ENCODE measurements around the gene XIRP1.

Gene XIRP1

DNA sequence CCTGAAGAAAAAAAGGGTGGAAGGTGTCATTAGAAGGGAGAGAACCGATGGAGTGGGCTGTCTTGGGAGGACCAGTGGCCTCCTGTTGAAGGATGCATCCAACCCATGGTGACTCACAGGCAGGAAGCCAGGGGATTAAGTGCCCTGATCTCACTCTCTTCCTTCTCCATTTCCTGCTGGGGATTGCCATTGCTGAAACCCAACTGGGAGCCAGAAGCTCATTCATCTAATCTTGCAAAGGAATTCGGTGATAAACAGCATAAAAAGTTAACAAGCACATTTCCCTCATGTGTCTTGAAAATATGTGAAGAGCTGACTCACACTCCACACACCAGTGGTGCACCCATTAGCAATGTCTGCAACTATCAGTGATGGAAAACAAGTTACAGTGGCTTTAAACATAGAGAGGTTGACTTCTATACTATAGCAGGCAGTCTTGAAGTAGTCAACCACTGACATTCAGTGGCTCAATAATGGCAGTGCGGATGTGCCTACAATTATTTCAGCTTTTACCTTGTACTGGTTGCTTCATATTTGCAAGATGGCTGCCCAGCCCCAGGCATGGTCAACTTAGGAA, 26.2 kb downstream of the XIRP1 start:
- no peak for DNase-seq

DNA sequence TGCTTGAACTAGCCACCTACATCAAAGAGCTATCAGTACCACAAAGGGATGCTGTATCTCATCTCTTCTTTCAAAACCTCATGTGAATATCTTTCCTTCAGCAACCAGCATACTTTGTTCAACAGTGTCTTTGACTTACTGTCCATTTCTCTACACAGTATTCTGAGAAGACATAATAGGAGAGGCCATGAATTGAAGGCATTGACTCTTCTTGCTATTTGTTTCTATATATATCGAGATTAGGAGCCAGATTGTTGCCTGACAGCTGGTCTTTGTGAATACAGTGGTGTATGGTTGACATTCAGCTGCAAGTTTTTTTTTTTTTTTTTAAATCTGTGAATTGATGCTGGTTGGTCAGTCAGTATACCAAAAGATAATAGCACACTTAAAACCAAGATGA, 26.9 kb downstream of the XIRP1 start:
- no peak for DNase-seq

DNA sequence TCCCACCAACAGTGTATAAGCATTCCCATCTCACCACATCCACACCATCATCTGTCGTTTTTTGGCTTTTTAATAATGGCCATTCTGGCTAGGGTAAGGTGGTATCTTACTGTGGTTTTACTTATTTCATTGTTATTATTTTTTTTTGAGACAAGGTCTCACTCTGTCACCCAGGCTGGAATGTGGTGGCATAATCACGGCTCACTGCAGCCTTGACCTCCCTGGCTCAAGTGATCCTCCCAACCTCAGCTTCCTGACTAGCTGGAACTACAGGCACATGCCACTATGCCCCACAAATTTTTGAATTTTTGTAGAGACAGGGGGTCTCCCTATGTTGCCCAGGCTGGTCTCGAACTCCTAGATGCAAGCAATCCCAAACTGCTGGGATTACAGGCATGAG, 28.0 kb downstream of the XIRP1 start:
- DNase-seq: no peak

DNA sequence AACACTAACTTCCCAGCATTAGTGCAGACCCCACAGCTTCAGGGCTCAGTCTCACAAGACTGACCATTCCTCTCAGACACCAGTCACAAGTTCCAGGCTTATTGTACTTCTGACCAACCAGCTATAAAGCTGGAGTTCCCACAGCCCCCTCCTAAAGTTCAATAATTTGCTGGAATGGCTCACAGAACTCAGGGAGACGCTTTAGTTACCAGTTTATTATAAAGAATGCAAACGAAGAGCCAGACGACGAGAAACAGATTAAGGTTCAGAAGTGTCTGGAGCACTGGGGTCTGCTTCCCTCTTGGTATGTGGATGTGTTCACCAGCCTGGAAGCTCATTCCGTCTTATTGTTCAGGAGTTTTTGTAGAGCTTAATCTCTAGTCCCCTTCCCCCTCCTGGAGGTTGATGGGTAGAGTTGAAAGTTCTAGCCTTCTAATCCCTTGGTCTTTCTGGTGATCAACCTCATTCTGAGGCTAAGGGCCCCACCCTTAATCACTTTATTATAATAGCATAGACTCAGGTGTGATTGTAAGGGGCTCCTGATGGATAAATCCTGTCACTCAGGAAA, 34.2 kb downstream of the XIRP1 start:
- no peak for DNase-seq

DNA sequence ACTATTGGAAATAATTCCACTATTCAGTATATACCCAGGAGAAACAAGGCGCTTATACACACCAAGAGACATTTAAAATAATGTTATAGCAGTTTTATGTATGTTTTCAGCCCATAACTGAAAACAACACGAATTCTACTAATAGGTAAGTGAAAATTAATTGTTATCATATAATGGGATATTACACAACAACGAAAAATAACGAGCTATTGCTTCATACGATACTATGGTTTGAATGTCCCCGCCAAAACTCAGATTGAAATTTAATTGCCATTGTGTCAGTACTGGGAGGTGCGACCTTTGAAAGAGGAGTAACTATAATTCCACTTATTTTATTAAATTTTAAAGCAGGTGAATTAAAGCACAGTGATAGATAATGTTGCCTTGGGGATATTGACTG, 35.0 kb downstream of the XIRP1 start:
- DNase-seq: no peak

DNA sequence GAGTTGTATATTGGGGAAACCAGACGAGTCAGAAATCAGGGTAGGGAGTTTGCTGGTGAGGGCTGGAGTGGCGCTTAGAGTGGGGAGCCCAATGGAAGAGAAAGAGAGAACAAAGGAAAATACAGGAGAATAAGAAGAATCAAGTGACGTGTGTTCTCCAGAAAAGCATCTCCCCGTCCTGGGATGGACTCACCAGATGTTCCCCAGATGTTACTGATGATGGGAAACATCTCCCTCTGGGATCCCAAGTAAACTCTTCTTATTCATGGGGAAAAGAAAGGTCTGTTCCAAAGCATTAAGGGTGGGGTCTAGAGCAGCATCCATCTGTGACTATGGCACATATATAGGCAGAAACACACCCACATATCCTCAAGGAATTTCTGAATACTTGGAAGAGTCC, 36.0 kb downstream of the XIRP1 start:
- DNase-seq: peak; percentile 17

DNA sequence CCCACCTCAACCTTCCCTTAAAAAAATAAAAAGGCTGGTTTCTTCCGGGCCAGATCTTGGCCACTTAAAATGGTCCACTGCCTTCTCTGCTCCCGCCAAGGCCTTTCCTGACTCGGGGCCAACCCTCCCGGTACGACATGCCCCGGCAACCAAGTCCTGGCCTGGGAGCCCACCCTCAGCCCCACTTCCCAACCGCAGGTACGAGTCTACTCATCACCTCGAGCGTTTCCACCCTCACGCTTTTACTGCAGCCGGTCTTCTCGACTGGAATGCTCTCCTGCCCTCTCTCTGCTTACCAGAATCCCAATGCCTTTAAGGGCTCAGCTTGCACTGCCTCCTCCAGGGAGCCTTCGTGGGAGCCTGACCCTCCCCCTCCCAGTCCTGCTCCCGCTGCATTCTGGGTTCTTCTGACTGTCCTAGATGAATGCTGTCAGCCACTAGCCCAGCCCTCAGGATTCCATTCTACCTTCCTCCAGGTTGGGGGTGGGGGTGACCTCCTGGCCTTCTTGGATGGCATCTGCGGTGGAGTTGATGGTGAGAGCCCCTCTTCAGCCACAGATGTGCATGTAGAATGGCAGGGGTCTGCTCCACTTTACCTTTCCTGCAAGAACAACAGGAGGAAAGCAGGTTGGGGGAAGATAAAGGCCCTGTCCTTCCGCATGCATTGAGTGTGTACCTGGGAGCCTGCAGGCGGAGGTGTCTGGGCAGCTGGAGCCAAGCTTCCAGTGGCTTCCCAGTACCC, 37.9 kb downstream of the XIRP1 start:
- DNase-seq: peak; percentile 31

DNA sequence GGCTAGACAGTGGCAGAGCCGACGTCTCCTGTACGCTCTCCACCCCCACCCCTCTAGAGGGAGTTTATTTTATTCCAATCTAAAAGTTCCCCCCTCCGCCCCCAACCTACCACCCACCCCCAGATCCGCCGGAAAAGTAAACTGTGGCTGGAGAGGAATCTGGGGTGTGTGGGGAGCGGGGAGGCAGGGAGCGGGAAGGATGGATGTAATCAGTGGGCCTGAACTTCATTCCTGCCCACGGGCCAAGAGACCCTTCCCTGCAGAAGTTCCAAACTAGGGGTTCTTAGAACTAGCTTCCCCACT, 38.5 kb downstream of the XIRP1 start:
- DNase-seq: no peak

DNA sequence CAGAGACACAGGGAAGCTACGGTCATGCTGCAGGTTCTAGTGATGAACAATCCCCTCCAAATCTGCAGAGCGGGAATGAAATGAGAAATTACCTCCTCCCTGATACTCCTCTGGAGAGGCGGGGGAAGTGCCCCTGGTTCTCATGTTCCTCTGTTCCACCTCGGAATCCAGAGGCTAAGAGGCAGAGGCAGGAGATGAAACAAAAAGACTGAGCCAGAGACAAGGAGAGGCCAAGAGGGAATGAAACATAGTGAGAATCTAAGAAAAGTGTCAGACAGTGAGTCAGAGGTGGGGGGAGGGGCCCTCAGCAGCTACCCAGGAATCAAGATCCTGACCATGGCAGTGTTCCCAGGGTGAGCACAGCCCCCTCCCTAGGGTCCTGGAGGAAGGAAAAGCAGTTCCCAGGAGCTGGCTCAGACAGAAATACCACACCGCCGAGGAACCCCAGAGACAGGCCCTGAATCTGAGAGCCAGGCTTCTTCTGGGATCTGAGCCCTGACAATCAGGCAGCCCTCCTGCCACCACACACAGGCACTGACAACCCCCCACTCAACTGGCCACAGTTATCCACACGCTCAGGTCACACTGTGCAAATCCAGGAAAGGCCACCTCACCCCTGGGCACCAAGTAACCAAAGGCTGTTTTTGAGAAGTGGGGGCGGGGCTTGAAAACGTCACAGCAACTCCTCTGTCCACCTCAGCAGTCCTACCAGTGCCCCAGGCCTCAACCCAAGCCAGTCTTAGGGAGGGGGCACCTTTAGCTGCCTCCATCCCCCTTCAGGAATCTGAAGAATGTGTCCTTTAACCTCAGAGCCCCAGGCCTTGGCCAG, 41.4 kb downstream of the XIRP1 start:
- DNase-seq: peak; percentile 50

DNA sequence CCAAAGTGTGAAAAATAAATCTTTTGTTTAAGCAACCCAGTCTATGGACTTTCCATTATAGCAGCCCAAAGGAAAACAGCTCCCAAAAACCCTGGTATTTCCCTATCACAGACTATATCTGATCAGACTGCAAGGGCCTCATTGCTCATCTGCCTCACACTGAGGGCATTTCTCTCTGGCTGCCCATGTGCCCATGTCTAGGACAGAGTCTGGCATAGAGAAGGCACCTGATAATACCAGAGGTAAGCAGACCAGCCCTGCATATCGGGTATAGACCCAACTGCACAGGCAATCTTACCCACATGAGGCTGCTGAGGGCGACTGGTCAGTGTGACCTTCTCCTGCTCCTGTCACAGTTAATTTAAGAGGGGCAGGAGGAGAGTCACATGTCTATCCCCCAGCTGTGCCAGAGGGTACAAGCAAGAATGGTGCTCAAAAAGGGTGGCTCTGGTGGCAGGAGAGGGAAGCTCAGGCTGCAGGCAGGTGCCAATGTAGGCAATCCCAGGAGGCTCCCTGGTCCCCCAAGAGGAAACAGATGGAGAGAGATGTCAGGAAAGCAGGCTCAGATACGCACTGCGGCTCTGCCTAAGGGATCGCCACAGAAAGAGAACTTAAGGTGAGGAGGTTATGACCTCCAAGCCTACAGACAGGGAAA, 42.1 kb downstream of the XIRP1 start:
- peak; percentile 24 for DNase-seq

DNA sequence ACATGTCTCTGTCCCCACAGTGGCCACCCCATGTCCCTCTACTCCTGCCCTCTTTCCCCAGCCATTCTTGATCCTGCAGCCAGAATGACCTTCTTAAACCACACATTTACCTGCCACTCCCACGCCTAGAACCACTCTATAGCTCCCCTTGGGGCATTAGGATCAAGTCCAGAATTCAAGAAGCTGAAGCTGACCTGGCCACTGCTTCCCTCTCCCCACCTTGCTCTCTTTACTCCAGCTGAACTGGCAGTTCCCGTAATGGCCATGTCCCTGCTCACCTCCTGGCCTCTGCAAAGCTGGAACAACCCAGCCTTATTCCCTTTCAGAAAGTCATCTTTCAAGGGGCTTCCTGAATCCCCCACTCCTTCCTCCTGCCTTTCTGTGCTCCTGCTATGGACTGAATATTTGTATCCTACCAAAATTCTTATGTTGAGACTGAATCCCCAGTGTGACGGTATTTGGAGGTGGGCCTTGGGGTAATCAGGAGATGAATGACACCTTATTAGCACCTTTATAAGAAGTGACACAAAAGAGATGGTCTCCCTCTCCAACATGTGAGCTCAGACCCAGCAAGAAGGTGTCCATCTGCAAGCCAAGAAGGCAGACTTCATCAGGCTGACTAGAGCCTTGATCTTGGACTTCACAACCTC, 42.8 kb downstream of the XIRP1 start:
- peak; percentile 17 for DNase-seq

DNA sequence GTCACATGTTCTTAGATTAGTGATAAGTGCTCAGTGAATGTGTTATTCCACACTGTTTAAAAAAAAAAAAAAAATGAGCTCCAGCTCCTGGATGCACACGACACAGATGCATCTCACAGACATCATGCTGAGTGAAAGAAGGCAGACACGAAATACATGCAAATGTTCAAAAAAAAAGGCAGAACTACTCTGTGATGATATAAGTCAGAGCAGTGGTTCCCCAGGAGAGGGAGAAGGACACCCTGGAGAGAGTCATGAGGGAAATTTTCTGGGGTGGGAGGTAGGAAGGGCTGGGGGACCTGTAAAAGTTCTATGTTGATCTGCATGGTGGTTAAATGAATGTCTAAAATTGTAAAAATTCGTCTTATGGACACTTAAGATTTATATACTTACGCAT, 43.3 kb downstream of the XIRP1 start:
- peak; percentile 2 for DNase-seq

DNA sequence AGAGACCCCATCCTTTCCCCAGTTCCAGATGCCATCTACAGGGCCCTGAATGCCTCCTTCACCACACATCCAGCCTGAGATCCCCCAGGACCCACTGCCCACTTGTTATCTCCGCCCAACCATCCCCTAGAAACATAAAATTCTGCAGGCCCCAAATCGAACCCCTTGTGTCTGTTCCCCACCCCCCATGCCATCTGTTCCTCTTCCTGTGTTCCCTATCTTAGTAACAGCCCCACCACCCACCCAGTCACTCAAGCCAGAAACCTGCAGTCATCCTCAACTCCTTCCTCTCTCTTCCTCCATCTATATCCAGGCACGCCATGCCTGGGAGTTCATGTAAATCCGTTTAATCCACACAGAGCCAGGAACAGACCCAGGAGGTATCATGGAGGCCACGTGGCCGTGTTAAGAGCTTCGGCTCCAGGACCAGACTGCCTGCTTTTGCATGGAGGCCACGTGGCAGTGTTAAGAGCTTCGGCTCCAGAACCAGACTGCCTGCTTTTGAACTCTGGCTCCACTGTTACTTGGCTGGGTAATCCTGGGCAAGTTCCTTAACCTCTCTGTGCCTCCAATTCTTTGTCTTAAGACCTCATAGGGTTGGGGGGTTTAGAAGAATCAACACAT, 43.8 kb downstream of the XIRP1 start:
- DNase-seq: peak; percentile 28

DNA sequence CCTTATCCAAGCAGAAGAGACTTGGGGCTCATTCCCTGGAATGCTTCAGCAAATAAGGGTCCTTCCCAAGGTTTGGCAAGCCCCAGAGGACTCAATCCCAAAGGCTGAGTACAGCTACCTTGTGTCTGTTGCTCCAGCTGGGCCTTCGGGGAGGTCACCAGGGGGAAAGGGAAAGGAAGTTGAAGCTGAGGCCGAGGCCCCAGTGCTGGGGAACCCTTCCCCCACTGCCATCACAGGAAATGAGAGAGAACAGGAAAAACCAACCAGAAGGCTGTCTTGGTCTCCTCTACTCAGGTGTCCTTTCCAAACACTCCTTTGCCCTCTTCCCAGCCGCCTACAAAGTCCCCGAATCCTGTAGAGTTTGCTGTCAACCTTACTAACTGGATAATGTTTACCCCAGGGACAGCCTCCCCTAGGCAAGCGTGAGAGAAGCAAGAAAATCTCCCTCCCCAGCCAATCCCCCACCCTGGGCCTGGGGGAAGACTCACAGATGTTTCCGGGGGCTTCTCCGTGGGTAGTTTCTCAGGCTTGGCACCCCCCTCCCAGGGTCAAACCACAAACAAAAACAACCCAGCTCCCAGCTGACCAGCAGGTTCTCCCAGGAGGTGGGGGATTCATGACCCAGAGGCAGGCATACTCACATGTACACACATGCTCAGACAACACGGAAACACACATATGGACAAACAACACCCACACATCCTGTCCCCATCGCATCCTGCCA, 44.5 kb downstream of the XIRP1 start:
- DNase-seq: peak; percentile 32

DNA sequence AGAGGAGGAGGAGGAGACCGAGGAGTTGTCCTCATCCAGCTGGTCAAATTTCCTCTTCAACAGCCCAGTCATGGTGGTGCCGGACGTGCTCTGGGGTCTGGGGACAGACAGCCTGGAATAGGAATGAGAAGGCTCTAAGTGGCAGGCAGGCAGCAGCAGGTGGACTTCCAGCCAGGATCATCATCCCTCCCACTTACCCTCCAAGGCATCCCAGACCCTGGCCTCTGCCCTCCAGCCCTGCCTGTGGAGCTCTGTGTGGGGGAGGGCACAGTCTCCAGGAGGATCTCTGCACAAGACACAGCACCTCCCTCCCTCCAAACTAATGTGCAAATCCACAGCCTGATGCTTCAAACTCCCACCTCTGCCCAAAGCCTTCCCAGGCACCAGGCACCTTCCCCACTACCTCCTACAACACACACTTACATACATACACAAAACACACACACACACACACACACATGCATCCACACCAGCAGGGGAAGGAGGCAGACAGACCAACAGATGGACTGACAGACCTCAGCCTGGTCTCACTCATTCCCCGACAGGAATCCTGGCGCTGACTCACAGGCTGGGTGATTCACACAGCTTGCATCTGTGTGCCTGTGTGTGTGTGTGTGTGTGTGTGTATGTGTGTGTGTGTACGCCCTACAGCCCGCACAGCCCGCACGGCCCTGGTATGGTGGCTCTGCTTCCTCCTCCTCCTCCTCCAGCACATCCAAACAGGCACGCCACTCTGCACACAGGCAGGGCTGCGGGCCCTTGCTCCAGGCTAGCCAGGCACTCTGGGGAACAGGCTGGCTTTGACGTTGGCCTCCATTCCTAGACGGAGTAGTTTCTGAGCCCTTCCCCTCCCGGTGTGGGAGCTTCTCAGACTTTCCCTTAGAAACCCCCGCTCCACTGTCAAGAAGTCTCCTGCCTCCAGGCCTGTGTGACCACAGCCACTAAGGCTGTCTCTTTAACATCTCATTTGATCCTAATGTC, 45.5 kb downstream of the XIRP1 start:
- DNase-seq: no peak

DNA sequence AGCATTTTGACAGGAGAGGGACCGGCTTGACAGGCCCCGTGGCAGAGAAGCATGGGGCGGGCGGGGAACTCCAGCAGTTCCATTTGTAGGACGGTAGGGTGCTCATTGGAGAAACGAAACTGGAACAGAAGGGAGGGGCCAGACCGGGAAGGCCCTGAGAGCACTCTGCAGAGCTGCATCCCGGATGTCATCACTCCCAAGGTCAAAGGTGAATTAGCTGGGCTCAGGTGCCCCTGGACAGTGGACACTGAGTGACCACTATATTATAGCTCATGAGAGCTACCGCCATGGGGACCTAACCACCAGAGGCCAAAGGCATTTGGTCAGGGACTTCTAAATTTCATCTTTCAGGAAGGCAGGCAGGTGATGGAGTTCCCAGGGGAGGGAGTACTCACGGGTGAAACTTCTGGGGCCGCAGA, 46.3 kb downstream of the XIRP1 start:
- DNase-seq: no peak

DNA sequence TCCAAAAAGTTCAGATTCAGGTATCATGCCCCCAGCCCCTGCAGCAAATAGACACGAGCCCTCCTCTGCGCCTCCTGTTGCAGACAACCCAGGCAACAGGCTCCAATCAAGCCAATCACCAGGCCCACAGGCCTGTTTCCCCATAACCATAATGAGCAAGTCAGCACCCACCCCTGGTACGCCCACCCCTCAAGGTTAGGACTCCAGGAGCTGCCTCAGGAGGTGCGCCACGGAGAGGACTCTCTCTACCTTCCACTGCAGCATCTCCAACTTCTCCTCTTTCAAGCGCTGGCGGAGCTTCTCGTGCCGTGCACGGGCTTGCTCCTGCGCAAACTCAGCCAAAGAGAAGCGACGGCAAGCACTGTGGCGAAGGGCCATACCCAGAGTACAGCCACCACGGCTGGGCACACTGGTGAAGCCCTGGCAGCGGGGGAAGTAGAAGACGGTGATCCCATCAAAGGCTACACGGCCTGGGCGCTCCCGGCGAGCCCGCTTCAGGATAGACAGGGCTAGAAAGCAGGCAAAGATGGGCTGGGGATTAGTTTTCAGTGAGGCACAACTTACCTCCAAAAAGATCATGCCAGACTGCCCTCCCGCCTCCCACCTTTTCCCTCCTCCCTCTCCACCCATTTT, 47.5 kb downstream of the XIRP1 start:
- DNase-seq: no peak

DNA sequence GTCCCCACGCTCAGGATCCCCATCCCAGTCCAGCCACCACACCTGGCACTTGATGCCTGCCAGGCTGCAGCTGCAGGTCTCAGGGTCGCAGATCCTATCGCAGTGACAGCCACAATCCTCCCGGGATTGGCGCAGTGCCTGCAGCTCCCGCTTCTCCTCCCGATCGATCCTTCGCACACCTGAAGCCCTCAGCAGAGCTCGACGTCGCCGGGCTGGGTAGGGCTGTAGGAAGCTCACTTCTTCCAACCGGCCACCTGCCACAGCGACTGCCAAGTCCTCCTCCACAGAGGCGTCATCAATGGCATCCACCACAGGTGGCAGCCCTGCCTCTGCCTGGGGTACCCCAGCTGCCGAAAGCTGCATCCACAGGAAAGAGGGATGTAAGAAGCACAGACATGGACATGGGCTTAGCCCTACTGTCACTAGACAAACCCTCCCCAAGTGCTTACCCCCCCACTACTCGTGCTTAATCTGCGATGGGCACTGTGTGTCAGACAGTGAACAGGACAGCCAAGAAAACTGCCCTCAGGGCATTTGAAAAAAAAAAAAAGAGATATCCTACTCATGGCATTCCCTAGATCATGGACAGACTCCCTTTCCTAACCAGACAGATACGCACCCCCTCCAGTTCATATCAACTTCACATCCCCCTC, 48.2 kb downstream of the XIRP1 start:
- DNase-seq: no peak
